GM18867 (cell line): Measurements from ENCODE around the gene UEVLD.

Source experiments
- ATAC-seq: cut with Tn5 transposase; IDR thresholded peaks from one replicate; pipeline ENCODE4 v1.9.1; 2021; ENCODE audit warnings: mild to moderate bottlenecking, moderate library complexity; ENCODE audit not compliant: unreplicated experiment

The UEVLD gene

DNA sequence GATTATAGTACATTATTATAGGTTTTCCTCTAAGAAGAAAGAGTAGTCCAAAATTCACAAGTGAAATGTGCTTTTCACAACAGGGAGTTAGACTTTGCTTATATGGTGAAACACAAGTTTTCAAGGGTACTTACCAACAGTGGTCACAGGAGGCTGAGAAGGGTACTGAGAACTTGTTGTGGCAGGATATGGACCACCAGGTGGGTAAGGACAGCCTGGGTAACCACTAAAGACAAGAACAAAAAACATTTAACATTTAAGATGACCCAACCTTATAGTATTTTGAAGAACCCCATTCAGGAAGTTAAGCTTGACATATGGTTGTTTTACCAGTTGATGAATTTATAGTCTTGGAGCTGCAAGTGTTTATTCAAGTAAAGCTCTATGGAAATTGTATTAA, 86.2 kb downstream of the UEVLD start:
- no peak for ATAC-seq

DNA sequence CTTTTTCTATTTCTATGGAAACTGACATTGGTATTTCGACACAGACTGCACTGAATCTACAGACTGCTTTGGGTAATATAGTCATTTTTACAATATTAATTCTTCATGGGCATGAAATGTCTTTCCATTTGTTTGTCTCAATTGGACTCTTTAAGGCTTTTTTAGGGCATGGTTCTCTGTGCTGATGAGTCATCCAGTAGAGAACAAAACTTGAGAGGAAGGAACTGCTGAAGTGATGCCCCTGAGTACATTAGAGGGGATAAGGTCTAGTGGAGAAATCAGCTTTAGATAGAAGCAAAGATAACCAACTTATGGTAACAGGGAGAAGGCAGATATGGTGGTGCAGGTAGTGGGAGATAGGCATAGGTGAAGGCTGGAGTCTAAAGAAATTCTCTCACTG, 86.9 kb downstream of the UEVLD start:
- no peak for ATAC-seq

DNA sequence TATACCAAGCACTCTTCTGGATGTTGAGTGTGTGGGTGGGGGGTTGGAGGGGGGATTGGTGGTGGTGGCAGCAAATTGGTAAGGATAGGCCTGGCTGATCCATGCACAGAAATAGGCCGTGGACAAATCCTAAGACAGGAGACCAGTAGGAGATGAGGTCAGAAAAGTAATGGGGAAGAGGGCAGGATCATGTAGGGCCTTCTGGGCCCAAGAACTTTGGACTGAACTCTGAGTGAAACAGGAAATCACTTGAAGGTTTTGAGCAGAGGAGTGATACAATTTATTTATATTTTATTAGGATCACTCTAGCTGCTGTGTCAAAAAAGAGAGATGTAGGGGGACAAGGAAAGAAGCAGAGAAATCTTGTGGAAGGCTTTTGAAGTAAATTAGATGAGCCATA, 90.5 kb downstream of the UEVLD start:
- no peak for ATAC-seq

DNA sequence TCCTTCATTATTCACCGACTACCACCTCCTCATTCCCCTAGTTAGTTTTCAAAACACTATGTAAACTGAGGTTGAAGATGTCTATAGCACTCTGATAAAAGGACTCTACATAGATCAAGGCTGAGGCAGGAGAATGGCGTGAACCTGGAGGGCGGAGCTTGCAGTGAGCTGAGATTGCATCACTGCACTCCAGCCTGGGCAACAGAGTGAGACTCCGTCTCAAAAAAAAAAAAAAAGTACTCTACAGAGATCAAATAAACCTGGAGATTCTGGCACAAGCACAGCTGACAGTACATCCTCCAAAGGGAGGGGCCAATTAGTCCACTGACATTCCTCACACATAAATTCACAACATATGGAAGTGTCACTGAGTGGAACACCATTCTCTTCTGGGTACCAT, 92.8 kb downstream of the UEVLD start:
- ATAC-seq, result no peak

DNA sequence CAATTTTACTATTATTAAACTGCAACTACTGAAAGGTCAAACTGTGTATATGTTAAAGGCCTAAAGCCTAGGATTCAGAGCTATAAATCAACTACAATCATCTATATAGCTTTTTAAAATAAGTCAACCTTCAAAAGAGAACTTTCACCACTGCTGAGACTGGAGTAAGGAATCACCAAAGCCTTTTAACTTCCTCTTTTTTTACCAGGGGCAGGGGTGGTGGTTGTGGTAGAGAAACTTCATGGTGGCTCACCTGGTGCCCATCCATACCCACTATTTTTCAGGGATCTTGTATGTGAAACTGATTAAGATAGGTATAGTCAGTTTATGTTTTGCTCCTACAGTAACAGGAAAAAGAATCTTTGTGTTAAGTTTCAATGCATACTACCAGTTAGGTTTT, 93.3 kb downstream of the UEVLD start:
- no peak for ATAC-seq

DNA sequence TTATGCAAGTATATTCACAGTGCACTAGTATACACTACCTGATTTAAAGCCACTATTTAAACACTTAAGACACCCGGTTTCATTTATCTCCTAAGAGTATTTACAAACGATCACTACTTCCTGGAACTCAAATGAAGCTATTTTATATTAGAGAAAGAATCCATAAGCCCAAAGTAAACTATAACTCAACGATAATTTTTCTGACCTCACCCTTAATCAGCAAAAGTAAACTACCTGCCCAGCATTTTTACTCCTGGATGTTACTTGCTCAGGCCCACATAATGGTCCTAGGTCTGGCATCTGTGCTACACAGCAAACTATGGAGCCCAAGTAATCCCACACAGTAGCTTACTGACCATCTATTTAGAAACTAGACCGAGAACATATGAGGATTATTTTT, 95.2 kb downstream of the UEVLD start:
- ATAC-seq, result no peak

DNA sequence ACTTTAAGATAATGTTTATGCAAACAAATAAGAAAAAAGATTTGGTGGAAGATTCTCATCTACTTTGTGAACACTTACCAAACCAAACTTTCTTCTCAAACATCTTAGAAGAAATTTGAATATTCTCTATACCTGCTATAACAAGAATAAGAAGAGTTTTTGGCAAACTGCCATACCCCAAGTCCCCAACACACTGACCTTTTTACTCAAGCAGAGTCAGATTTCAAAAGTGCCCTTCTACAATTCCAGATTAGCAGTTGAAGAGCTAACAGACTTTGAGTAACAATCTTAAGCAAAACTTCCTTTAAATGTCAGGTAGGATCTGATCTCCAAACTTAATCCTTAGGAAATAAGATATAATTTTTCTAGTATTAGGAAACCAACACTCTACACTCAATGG, 95.6 kb downstream of the UEVLD start:
- ATAC-seq, result no peak

DNA sequence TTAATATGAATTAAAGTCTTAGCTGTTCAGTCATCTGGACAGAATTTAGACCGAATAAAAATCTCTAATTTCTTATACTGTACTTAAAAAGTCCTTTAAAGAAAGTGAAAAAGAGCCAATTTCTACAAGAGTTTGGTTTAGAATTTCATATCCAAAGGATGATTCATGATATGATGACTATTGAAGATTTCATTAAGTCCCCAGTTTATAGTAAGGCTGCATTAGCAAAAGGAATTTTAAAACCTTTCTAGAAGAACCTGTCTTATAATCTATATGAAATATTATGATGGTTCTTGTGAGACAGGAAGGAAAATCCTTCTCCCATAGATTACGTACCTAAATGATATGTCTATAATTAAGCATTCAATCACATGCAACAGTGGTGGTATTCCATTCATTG, 96.6 kb downstream of the UEVLD start:
- no peak for ATAC-seq

DNA sequence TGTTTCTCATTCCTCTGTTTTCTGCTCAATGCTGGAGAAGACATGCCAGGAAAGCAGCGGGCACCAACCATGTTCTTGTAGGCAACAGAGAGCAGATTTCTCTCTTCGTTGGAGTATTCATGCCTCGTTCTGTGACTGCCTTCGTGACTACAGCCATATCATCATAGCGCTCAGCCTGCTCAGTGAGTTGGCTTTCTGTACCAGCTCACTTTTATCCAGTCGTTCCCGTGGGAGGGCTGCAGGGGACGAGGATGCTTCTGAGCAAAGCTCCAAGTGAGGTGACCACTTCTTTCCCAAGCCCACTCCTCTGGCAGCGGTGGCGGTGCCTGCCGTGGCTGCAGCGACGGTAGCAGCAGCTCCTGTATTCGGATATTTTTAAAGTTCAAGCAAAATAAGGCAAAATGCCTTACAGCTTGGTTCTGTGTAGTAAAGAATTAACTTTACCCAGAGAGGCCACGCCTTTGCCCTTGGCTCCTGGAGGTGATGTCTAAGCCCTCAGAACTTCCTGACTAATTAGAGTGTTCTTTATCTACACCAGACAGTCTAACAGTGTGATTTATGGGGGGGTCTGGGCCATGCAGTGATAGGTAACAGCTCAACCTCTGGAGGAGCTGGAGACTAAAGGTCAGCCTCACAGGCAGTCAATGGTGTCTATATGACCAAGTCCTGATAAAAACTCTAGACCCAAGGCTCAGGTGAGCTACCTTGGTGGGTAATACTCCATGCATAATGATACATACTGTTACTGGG, 97.6 kb downstream of the UEVLD start:
- ATAC-seq, result no peak

DNA sequence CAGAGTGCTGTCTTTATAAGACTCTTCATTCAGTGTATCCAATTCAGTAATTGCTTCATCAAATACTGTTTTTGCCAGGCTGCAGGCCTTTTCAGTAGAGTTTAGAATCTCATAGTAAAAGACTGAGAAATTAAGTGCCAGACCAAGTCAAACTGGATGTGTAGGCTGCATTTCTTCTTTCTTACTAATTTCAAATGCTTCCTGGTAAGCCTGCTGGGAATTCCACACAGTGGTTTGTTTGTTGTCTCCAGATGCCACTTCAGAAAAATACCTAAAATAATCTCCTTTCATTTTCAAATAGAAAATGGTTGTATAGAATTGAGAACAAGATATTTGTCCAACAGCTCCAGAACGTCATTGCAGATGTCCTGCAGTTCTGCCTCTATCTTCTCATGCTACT, 98.2 kb downstream of the UEVLD start:
- ATAC-seq, result no peak

DNA sequence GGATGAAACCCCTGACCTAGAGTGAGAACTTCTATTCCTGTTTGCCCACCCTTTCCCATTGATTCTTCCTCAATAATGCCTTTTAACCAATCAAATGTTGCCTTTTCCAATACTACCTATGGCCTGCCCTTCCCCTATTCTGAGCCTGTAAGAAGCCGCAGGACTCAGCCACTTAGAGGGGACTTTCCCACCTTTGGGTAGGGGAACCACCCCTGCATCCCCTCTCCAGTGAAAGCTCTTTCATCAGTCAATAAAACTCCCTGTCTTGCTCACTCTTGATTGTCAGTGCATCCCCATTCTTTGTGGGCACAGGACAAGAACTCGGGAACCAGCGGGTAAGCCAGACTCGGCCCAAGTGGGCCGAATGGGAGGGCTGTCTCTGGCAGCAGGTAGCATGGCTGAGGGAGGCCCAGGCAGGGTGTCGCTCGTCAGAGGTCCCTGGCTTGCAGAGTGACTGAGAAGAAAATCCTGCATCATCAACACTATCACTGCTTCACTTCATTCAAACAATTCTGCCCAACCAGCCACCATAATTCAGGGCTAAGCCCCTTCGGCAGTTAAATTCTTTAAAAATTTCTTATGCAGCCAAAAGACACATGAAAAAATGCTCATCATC, 102.5 kb downstream of the UEVLD start:
- ATAC-seq, result no peak
